ENCODE data around the gene SFRP5. TPM values are rescaled to one million over a fixed set of nuclear protein-coding genes. Genes with fewer than 3 reads are reported as not detected.
A peak's percentile ranks its signal among the peaks of the same experiment; 100 is the strongest.

The SFRP5 gene
- total RNA-seq, 2 experiments from 2014 or later = not detected

- ChIA-PET POLR2A (no interaction called here), CTCF (interaction anchor here (1.3 to 1.7 kb wide), 3 partner anchors 12 to 110 kb away, joined by 3 to 6 read pairs (median 4); no protein-coding TSS in a partner anchor)
- no peak overlapping the region for H3K4me3 Mint-ChIP-seq
- no peaks in the 10 kb centered on the region for H3K27me3 Mint-ChIP-seq
- H3K4me1 Mint-ChIP-seq (ENCODE audit: low read depth) = no peaks in the 10 kb centered on the region
- H3K27ac Mint-ChIP-seq = no peak overlapping the region
- intact Hi-C loops (cut with micrococcal nuclease) = no loop called here
- no peaks in the 10 kb centered on the region for H3K9me3 Mint-ChIP-seq
- DNase-seq = no peak
- H3K36me3 Mint-ChIP-seq = peaks cover 19% of the 10 kb centered on the region
Observed at GRCh38 chr10:97760461-97761257, 11.1 kb downstream of the SFRP5 start.

DNA sequence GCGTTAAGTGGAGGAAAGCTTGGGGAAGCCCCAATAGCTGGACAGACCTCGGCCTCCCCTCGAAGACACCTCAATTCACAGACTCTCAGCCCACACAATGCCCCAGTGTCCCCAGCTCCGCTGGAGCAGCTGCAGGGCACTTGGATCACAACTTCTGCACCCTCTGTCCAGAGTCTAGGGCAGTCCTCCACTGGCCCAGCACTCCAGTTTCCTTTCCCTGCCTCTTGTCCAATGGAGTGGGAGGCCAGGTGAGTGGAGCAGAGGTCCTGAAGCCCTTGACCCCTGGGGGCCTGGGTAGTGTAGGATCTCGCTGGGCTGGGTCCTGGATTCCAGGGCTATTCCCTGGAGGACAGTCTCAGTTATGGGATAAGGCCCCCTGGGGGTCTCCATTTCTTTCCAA, 11.9 kb downstream of the SFRP5 start:
- Mint-ChIP-seq H3K36me3 (peaks cover 24% of the 10 kb centered on the region), H3K27ac (no peak overlapping the region)
- POLR2A ChIA-PET = no interaction called here

GRCh38 chr10:97759158-97759887, 12.5 kb downstream of the SFRP5 start:
- DNase-seq = peak; percentile 58
- Mint-ChIP-seq H3K27ac (no peak overlapping the region), H3K4me3 (no peak overlapping the region), H3K9me3 (no peaks in the 10 kb centered on the region), H3K36me3 (peaks cover 29% of the 10 kb centered on the region), H3K4me1 (ENCODE audit: low read depth) (no peaks in the 10 kb centered on the region), H3K27me3 (no peaks in the 10 kb centered on the region)
- ChIA-PET CTCF (interaction anchor here (0.6 to 1.7 kb wide), 3 partner anchors 93 to 111 kb away, joined by 3 to 6 read pairs (median 4); no protein-coding TSS in a partner anchor), POLR2A (no interaction called here)
- intact Hi-C loops (cut with micrococcal nuclease) = loop anchor here (1.0 kb wide), 1 partner anchor 110 kb away; no protein-coding TSS in a partner anchor

More for the DNA sequence above, 11.9 kb downstream of the SFRP5 start:
- no peak for DNase-seq
- no peaks in the 10 kb centered on the region for H3K9me3 Mint-ChIP-seq
- H3K27me3 Mint-ChIP-seq = no peaks in the 10 kb centered on the region
- no peak overlapping the region for H3K4me3 Mint-ChIP-seq
- CTCF ChIA-PET = interaction anchor here (0.6 to 1.7 kb wide), 3 partner anchors 92 to 110 kb away, joined by 3 to 6 read pairs (median 4); no protein-coding TSS in a partner anchor
- intact Hi-C loops (cut with micrococcal nuclease) = loop anchor here (1.0 kb wide), 1 partner anchor 109 kb away; no protein-coding TSS in a partner anchor
- H3K4me1 Mint-ChIP-seq (ENCODE audit: low read depth) = no peaks in the 10 kb centered on the region

- Mint-ChIP-seq H3K27me3 (no peaks in the 10 kb centered on the region), H3K36me3 (peaks cover 42% of the 10 kb centered on the region)
Observed at GRCh38 chr10:97757471-97757870, 14.3 kb downstream of the SFRP5 start.

GRCh38 chr10:97755718-97756117, 16.1 kb downstream of the SFRP5 start:
- Mint-ChIP-seq H3K9me3 (no peaks in the 10 kb centered on the region), H3K27ac (no peak overlapping the region), H3K36me3 (peaks cover 44% of the 10 kb centered on the region), H3K4me1 (ENCODE audit: low read depth) (no peaks in the 10 kb centered on the region), H3K4me3 (no peak overlapping the region), H3K27me3 (no peaks in the 10 kb centered on the region)
- DNase-seq = no peak
- intact Hi-C loops (cut with micrococcal nuclease) = no loop called here
- ChIA-PET POLR2A (no interaction called here), CTCF (interaction anchor here (1.5 to 1.6 kb wide), 3 partner anchors 11 to 114 kb away, joined by 3 to 6 read pairs (median 5); no protein-coding TSS in a partner anchor)

More at GRCh38 chr10:97757471-97757870, 14.3 kb downstream of the SFRP5 start:
- POLR2A ChIA-PET = no interaction called here
- CTCF ChIA-PET = interaction anchor here (1.0 to 1.2 kb wide), 2 partner anchors 10 to 111 kb away, joined by 3 to 4 read pairs; no protein-coding TSS in a partner anchor
- Mint-ChIP-seq H3K27ac (no peak overlapping the region), H3K4me1 (ENCODE audit: low read depth) (no peaks in the 10 kb centered on the region), H3K9me3 (no peaks in the 10 kb centered on the region), H3K4me3 (no peak overlapping the region)
- intact Hi-C loops (cut with micrococcal nuclease) = no loop called here
- no peak for DNase-seq

DNA sequence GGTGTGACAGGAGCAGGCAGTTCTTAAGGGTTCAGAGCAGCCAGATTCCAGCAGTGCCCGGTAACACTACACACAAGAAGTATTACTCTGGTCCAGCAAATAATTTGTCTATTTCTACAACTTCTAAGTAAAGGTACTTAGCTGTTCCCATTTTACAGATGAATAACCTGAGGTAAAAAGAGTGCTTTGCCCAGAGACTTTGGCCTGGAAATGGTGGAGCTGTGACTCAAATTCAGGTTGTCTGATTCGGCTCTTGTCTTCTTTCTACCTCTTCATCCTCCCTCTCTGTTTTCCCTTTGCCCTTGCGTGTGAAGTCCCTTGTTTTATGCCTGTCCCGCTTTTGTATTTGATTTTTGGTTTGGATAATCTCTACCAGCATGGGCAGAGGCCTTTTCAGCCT, 17.1 kb downstream of the SFRP5 start:
- Mint-ChIP-seq H3K27me3 (no peaks in the 10 kb centered on the region), H3K4me1 (ENCODE audit: low read depth) (no peaks in the 10 kb centered on the region), H3K27ac (no peak overlapping the region), H3K4me3 (no peak overlapping the region), H3K36me3 (peaks cover 43% of the 10 kb centered on the region), H3K9me3 (no peaks in the 10 kb centered on the region)
- intact Hi-C loops (cut with micrococcal nuclease) = no loop called here
- DNase-seq = no peak
- CTCF ChIA-PET = interaction anchor here (1.5 to 1.6 kb wide), 2 partner anchors 10 to 53 kb away, joined by 3 to 6 read pairs; no protein-coding TSS in a partner anchor
- POLR2A ChIA-PET = no interaction called here

- intact Hi-C loops (cut with micrococcal nuclease) = no loop called here
- Mint-ChIP-seq H3K4me3 (no peak overlapping the region), H3K36me3 (peaks cover 51% of the 10 kb centered on the region), H3K4me1 (ENCODE audit: low read depth) (no peaks in the 10 kb centered on the region), H3K27ac (no peak overlapping the region), H3K9me3 (no peaks in the 10 kb centered on the region), H3K27me3 (no peaks in the 10 kb centered on the region)
- no peak for DNase-seq
- ChIA-PET POLR2A (no interaction called here), CTCF (interaction anchor here (1.1 kb wide), 2 partner anchors 52 to 116 kb away, joined by 3 read pairs; no protein-coding TSS in a partner anchor)
Observed at GRCh38 chr10:97752956-97753355, 18.8 kb downstream of the SFRP5 start.

DNA sequence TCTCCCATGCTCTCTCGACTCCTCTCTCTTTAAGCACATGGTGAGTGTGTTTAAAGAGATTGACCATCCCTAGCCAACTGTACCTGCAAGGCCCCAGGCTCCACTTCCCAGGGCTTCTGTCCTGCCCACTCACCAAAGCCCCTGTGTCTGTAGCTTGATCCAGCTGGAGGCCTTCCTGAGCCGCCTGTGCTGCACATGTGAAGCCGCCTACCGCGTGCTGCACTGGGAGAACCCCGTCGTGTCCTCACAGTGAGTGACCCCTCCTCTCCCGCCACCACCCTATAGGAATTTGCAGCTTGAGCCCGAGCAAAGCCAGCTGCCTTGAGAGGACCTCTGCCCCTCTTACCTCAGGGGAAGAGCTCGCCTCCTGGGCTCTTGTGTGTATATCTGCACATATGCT, 23.7 kb downstream of the SFRP5 start:
- POLR2A ChIA-PET = no interaction called here
- intact Hi-C loops (cut with micrococcal nuclease) = no loop called here
- DNase-seq = no peak
- Mint-ChIP-seq H3K27me3 (no peaks in the 10 kb centered on the region), H3K4me3 (no peak overlapping the region), H3K27ac (no peak overlapping the region), H3K4me1 (ENCODE audit: low read depth) (peaks cover 4% of the 10 kb centered on the region), H3K36me3 (peaks cover 50% of the 10 kb centered on the region), H3K9me3 (no peaks in the 10 kb centered on the region)
- CTCF ChIA-PET = interaction anchor here (0.7 kb wide), 2 partner anchors 10 to 120 kb away, joined by 3 read pairs; no protein-coding TSS in a partner anchor

DNA sequence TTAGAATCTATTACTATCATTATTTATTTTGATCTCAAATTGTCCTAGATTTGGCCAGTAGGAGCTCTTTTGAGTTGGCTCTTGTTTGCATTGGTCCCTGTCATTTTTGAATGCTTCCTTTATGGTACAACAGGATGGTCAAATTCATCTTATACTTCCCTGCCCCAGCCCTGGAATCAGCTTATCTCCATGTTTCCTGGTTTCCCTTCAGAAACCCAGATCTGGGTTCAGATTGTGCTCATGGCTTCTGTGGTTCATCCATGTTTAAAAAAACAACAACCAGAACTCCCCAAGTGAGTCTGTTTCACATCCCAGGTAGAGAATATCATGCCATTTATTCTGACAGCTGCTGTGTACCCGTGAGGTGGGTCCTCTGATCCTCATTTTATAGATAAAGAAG, 24.2 kb downstream of the SFRP5 start:
- CTCF ChIA-PET = interaction anchor here (0.7 to 0.9 kb wide), 3 partner anchors 10 to 120 kb away, joined by 3 to 4 read pairs (median 3); no protein-coding TSS in a partner anchor
- intact Hi-C loops (cut with micrococcal nuclease) = no loop called here
- DNase-seq = no peak
- peaks cover 46% of the 10 kb centered on the region for H3K36me3 Mint-ChIP-seq
- H3K27ac Mint-ChIP-seq = no peak overlapping the region
- H3K27me3 Mint-ChIP-seq = no peaks in the 10 kb centered on the region
- H3K4me1 Mint-ChIP-seq (ENCODE audit: low read depth) = peaks cover 6% of the 10 kb centered on the region
- no peaks in the 10 kb centered on the region for H3K9me3 Mint-ChIP-seq
- H3K4me3 Mint-ChIP-seq = no peak overlapping the region
- POLR2A ChIA-PET = no interaction called here

DNA sequence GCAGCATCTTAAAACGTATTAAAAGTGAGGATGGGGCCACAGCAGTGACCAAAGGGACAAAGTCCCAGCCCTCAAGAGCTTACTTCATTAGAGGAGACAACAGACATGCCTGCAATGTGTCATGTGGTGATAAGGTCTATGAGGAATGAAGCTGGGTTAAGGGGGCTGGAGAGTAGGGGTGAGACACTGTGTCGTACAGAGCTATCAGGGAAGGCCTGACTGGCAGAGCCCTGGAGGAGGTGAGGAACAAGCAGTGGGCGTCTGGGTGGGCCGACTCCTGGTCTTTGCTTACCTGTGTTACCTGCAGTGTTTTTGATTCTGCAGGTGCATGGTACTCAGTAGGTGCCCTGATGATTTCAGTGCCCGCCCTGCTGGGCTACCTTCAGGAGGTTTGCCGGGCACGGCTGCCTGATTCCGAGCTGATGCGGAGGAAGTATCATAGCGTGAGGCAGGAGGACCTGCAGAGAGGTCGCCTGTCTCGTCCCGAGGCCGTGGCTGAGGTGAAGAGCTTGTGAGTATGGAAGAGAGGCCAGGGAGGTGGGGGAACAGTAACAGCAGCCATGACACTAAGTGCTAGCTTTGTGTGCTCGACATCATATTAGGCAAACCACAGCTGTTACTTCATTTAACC, 27.3 kb downstream of the SFRP5 start:
- Mint-ChIP-seq H3K36me3 (peaks cover 44% of the 10 kb centered on the region), H3K4me1 (ENCODE audit: low read depth) (peaks cover 25% of the 10 kb centered on the region), H3K9me3 (no peaks in the 10 kb centered on the region), H3K4me3 (no peak overlapping the region), H3K27ac (no peak overlapping the region), H3K27me3 (no peaks in the 10 kb centered on the region)
- DNase-seq = no peak
- CTCF ChIA-PET = interaction anchor here (0.9 to 1.4 kb wide), 5 partner anchors 10 to 43 kb away, joined by 3 to 6 read pairs (median 4); no protein-coding TSS in a partner anchor
- POLR2A ChIA-PET = no interaction called here
- intact Hi-C loops (cut with micrococcal nuclease) = no loop called here

DNA sequence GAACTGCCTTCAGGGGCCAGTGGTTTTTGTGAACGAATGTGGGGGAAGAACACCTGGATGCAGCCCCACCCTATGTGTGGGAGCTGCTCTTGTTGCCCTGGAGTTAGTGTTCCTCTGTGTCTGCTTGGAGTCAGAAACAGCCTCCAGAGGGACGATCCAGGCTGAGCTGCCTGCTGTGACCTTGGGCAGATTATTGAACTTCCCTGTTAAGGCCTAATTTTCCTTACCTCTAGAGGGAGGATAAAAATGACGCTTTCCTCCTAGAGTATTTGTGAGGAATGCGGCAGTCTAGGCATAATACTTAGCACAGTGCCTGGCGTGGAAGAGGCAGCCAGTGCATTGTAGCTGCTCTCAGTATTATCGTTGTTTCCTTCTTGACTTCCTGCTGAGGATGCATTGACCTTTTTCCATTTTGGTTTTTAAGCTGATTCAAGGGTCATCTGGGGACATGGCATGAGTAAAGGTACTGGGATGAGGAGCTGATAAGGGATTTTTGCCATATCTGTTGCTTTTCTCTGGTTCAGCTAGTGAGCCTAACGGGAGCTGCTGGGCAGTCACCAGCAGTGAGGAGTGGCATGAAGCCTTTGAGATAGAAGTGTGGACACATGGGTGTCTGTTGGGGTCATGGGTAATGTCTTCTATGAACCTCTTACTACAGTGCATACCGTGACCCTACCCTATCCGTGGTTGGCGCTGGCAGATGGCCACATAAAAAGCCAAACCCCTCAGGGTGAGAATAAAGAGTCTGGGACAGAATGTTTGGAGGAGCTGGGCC, 28.4 kb downstream of the SFRP5 start:
- peaks cover 31% of the 10 kb centered on the region for H3K4me1 Mint-ChIP-seq (ENCODE audit: low read depth)
- DNase-seq = no peak
- intact Hi-C loops (cut with micrococcal nuclease) = no loop called here
- H3K27ac Mint-ChIP-seq = no peak overlapping the region
- H3K9me3 Mint-ChIP-seq = no peaks in the 10 kb centered on the region
- H3K27me3 Mint-ChIP-seq = no peaks in the 10 kb centered on the region
- CTCF ChIA-PET = interaction anchor here (0.7 to 1.4 kb wide), 5 partner anchors 9 to 42 kb away, joined by 3 to 4 read pairs (median 3); partner anchors contain the start of gene SFRP5
- POLR2A ChIA-PET = no interaction called here
- H3K36me3 Mint-ChIP-seq = peaks cover 42% of the 10 kb centered on the region
- H3K4me3 Mint-ChIP-seq = no peak overlapping the region
